GM12878 (cell line): ENCODE measurements around the gene TCIRG1.

ENCODE experiments used
- ESRRA ChIP-seq: IDR thresholded peaks from 2 replicates; pipeline ENCODE4 v1.6.1; 2012; ENCODE audit warnings: mild to moderate bottlenecking, low read length, improper control_type of control experiment
- NFIC ChIP-seq: IDR thresholded peaks from 2 replicates; pipeline ENCODE4 v1.6.1; 2012; ENCODE audit warnings: low read depth, mild to moderate bottlenecking, inconsistent platforms, low read length, moderate library complexity
- POLR2A ChIP-seq: IDR thresholded peaks from 2 replicates; pipeline ENCODE4 v1.6.1; 2011; ENCODE audit warnings: low read depth, mild to moderate bottlenecking, low read length
- RAD21 ChIP-seq: IDR thresholded peaks from 2 replicates; pipeline ENCODE4 v1.6.1; 2011; ENCODE audit warnings: mild to moderate bottlenecking, low read depth, low read length, moderate library complexity; ENCODE audit not compliant: insufficient read depth
- SIX5 ChIP-seq: IDR thresholded peaks from 2 replicates; pipeline ENCODE4 v1.6.1; 2011; ENCODE audit warnings: mild to moderate bottlenecking, low read depth, low read length, moderate library complexity; ENCODE audit not compliant: severe bottlenecking
- TAF1 ChIP-seq: IDR thresholded peaks from 2 replicates; pipeline ENCODE4 v1.6.1; 2011; ENCODE audit warnings: mild to moderate bottlenecking, low read depth, low read length, borderline replicate concordance
- ZNF274 ChIP-seq: IDR thresholded peaks from one replicate; pipeline ENCODE4 v1.8.0; 2011; ENCODE audit not compliant: insufficient read length, insufficient read depth
- ZSCAN29 ChIP-seq: fragments of 450-650 bp; IDR thresholded peaks from 2 replicates; pipeline ENCODE4 v1.6.1; 2017; ENCODE audit warnings: mild to moderate bottlenecking, moderate library complexity
- TF ChIP-seq, protein P1 (sequence below), 3 experiments: IDR thresholded peaks in 2 of 3; conservative IDR thresholded peaks in 1 of 3; 2 replicates each; pipeline ENCODE4 v1.5.1; 2011; ENCODE audit warnings: low read depth in 3 of 3, low read length in 3 of 3, mild to moderate bottlenecking in 3 of 3, control low read depth in 2 of 3, moderate library complexity in 2 of 3, inconsistent platforms in 1 of 3, mixed read lengths in 1 of 3; ENCODE audit not compliant: control insufficient read depth in 2 of 3, insufficient read depth in 1 of 3; ENCODE audit errors: extremely low read depth in 1 of 3
- TF ChIP-seq, protein P2 (sequence below): IDR thresholded peaks from 2 replicates; pipeline ENCODE4 v1.6.1; 2012; ENCODE audit warnings: low read length, inconsistent platforms

DNA sequence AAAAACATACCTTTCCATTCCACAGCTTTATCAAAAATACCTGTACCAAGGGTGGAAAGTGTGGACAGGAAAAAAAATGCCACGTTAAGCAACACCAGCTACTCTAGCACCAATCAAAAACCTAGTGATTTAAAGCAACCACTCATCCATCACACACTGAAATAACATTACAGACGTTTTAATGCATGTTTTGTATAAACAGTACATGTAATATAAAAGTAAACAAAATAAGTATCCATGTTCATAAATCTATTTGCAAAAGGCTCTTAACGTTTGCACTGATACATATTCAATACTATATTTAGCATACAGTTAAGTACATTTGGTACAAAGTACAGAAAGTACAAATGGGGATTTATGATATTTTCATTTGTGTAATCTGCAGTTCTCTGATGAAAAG, 43.7 kb downstream of the TCIRG1 start:
- TF ChIP-seq POLR2A (no peak), ZSCAN29 (no peak), RAD21 (no peak), NFIC (no peak), ZNF274 (no peak), ESRRA (no peak), TAF1 (no peak), SIX5 (no peak)
- TF ChIP-seq, protein P1, sequence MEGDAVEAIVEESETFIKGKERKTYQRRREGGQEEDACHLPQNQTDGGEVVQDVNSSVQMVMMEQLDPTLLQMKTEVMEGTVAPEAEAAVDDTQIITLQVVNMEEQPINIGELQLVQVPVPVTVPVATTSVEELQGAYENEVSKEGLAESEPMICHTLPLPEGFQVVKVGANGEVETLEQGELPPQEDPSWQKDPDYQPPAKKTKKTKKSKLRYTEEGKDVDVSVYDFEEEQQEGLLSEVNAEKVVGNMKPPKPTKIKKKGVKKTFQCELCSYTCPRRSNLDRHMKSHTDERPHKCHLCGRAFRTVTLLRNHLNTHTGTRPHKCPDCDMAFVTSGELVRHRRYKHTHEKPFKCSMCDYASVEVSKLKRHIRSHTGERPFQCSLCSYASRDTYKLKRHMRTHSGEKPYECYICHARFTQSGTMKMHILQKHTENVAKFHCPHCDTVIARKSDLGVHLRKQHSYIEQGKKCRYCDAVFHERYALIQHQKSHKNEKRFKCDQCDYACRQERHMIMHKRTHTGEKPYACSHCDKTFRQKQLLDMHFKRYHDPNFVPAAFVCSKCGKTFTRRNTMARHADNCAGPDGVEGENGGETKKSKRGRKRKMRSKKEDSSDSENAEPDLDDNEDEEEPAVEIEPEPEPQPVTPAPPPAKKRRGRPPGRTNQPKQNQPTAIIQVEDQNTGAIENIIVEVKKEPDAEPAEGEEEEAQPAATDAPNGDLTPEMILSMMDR (IDR thresholded peaks at IDR 0.05 in 2 of 3, conservative IDR thresholded peaks at IDR 0.05 in 1 of 3; ENCODE audit: control insufficient read depth in 2 of 3, extremely low read depth in 1 of 3, insufficient read depth in 1 of 3, low read depth in 3 of 3, low read length in 3 of 3) = no peak
- TF ChIP-seq, protein P2, sequence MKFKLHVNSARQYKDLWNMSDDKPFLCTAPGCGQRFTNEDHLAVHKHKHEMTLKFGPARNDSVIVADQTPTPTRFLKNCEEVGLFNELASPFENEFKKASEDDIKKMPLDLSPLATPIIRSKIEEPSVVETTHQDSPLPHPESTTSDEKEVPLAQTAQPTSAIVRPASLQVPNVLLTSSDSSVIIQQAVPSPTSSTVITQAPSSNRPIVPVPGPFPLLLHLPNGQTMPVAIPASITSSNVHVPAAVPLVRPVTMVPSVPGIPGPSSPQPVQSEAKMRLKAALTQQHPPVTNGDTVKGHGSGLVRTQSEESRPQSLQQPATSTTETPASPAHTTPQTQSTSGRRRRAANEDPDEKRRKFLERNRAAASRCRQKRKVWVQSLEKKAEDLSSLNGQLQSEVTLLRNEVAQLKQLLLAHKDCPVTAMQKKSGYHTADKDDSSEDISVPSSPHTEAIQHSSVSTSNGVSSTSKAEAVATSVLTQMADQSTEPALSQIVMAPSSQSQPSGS = no peak
